H1 (cell line): ENCODE results near the gene PTPRD. TPM values are rescaled to one million over a fixed set of nuclear protein-coding genes. Genes with fewer than 3 reads are reported as not detected.

Experiments used
- CTCF ChIA-PET: fragments of 300-600 bp; sonication (Branson Sonifier 250); formaldehyde crosslinking; loops from one replicate; lab custom pipeline; 2021; ENCODE audit not compliant: partially characterized antibody; lab: Charles Lee
- POLR2A ChIA-PET: fragments of 300-600 bp; sonication (Branson Sonifier 250); formaldehyde crosslinking; loops from one replicate; lab custom pipeline; 2021; ENCODE audit warnings: inconsistent platforms; ENCODE audit not compliant: partially characterized antibody; lab: Charles Lee
- DNase-seq, 2 experiments: peaks; one replicate each; pipeline versions ENCODE4 v3.0.0 to v3.0.0-alpha.2; 2010 to 2022; ENCODE audit warnings: low spot score in 2 of 2, low read depth in 1 of 2, mixed read lengths in 1 of 2
- FAIRE-seq: peaks from 2 replicates; lab custom pipeline; 2011; peaks lifted over from hg19 to GRCh38; lab: Jason Lieb, UNC
- H2AFZ ChIP-seq: 2 replicates; pipeline ENCODE4 v1.8.1; 2012; ENCODE audit warnings: low read length, inconsistent platforms
- H2AK5ac ChIP-seq: 2 replicates; pipeline ENCODE4 v1.6.1; 2013; ENCODE audit warnings: low read depth, low read length
- H2BK120ac ChIP-seq: replicated peaks from 2 replicates; pipeline ENCODE3; 2013; ENCODE audit warnings: low read depth, low read length, inconsistent platforms
- H2BK12ac ChIP-seq: 2 replicates; pipeline ENCODE4 v1.6.1; 2013; ENCODE audit warnings: low read depth, low read length
- H2BK15ac ChIP-seq: 2 replicates; pipeline ENCODE4 v1.6.1; 2013; ENCODE audit warnings: low read length
- H2BK20ac ChIP-seq: 2 replicates; pipeline ENCODE4 v1.6.1; 2013; ENCODE audit warnings: low read length
- H2BK5ac ChIP-seq: 2 replicates; pipeline ENCODE4 v1.6.1; 2013; ENCODE audit warnings: low read depth, low read length
- H3K14ac ChIP-seq: 2 replicates; pipeline ENCODE4 v1.6.1; 2013; ENCODE audit warnings: inconsistent platforms; ENCODE audit not compliant: insufficient read length
- H3K18ac ChIP-seq: 2 replicates; pipeline ENCODE4 v1.6.1; 2013; ENCODE audit warnings: low read length; ENCODE audit errors: extremely low read depth
- H3K23ac ChIP-seq: 2 replicates; pipeline ENCODE4 v1.6.1; 2013; ENCODE audit warnings: inconsistent platforms; ENCODE audit not compliant: insufficient read length
- H3K23me2 ChIP-seq: 2 replicates; pipeline ENCODE4 v1.6.1; 2013; ENCODE audit warnings: low read depth, low read length
- H3K27ac ChIP-seq: 2 replicates; pipeline ENCODE4 v1.6.1; 2011; ENCODE audit warnings: low read depth, low read length, inconsistent platforms
- H3K27me3 ChIP-seq, 4 experiments: replicated peaks in 1 of 4; 1 replicate in 1 of 4; 2 replicates in 3 of 4; pipeline versions ENCODE4 v1.6.1 to v1.8.1; 2011 to 2013; ENCODE audit warnings: low read length in 3 of 4, mild to moderate bottlenecking in 3 of 4, inconsistent platforms in 2 of 4, mixed read lengths in 2 of 4, moderate library complexity in 1 of 4; ENCODE audit not compliant: control insufficient read depth in 3 of 4, insufficient read depth in 3 of 4; ENCODE audit errors: extremely low read depth in 1 of 4
- H3K36me3 ChIP-seq, 4 experiments: 2 replicates each; pipeline versions ENCODE4 v1.6.1 to v1.8.1; 2011 to 2013; ENCODE audit warnings: mild to moderate bottlenecking in 4 of 4, low read length in 3 of 4, moderate library complexity in 2 of 4, control low read depth in 1 of 4, inconsistent platforms in 1 of 4; ENCODE audit not compliant: insufficient read depth in 4 of 4, control insufficient read depth in 2 of 4
- H3K4ac ChIP-seq: replicated peaks from 2 replicates; pipeline ENCODE3; 2013; ENCODE audit warnings: low read length, low read depth, mixed read lengths, inconsistent platforms; ENCODE audit not compliant: insufficient read length
- H3K4me1 ChIP-seq, 4 experiments: replicated peaks in 1 of 4; 1 replicate in 1 of 4; 2 replicates in 3 of 4; pipeline versions ENCODE4 v1.6.1 to v1.8.1; 2011 to 2013; ENCODE audit warnings: low read length in 3 of 4, inconsistent platforms in 2 of 4, mixed read lengths in 1 of 4; ENCODE audit not compliant: insufficient read depth in 4 of 4, control insufficient read depth in 3 of 4
- H3K4me2 ChIP-seq, 2 experiments: 2 replicates each; pipeline versions ENCODE4 v1.6.1 to v1.8.1; 2011 to 2013; ENCODE audit warnings: low read depth in 2 of 2, low read length in 2 of 2, control low read depth in 1 of 2, inconsistent platforms in 1 of 2, mild to moderate bottlenecking in 1 of 2; ENCODE audit not compliant: insufficient read depth in 1 of 2
- H3K4me3 ChIP-seq, 4 experiments: fragments of 200-600, 300-600 bp in 1 of 4; sonication (generic), shearing (Covaris generic), sonication (Bioruptor Twin) in 1 of 4; 2 replicates each; pipeline versions ENCODE4 v1.5.1 to v1.8.1; 2011 to 2016; ENCODE audit warnings: low read length in 4 of 4, low read depth in 3 of 4, control low read depth in 2 of 4, inconsistent platforms in 2 of 4, mild to moderate bottlenecking in 2 of 4, mixed read lengths in 1 of 4, moderate library complexity in 1 of 4; ENCODE audit not compliant: insufficient read depth in 2 of 4; ENCODE audit errors: extremely low read depth in 1 of 4
- H3K56ac ChIP-seq: replicated peaks from 2 replicates; pipeline ENCODE3; 2013; ENCODE audit warnings: low read depth, mild to moderate bottlenecking, mixed read lengths, low read length, inconsistent platforms; ENCODE audit not compliant: insufficient read length
- H3K79me1 ChIP-seq: 2 replicates; pipeline ENCODE4 v1.6.1; 2013; ENCODE audit warnings: low read depth, low read length, control low read depth
- H3K79me2 ChIP-seq, 2 experiments: 2 replicates each; pipeline versions ENCODE4 v1.6.1 to v1.8.1; 2012 to 2013; ENCODE audit warnings: low read length in 2 of 2, mild to moderate bottlenecking in 2 of 2, inconsistent platforms in 1 of 2; ENCODE audit not compliant: insufficient read depth in 2 of 2, control insufficient read depth in 1 of 2
- H3K9ac ChIP-seq, 4 experiments: replicated peaks in 1 of 4; 1 replicate in 1 of 4; 2 replicates in 3 of 4; pipeline versions ENCODE4 v1.6.1 to v1.8.1; 2011 to 2013; ENCODE audit warnings: low read depth in 3 of 4, low read length in 3 of 4, control low read depth in 2 of 4, mild to moderate bottlenecking in 2 of 4, moderate library complexity in 2 of 4, inconsistent platforms in 1 of 4; ENCODE audit errors: extremely low read depth in 1 of 4
- H3K9me3 ChIP-seq, 2 experiments: 2 replicates each; pipeline versions ENCODE4 v1.6.1 to v1.8.1; 2012 to 2013; ENCODE audit warnings: mild to moderate bottlenecking in 2 of 2, moderate library complexity in 2 of 2, control low read depth in 1 of 2, inconsistent platforms in 1 of 2, low read depth in 1 of 2, low read length in 1 of 2, mixed read lengths in 1 of 2; ENCODE audit not compliant: insufficient read depth in 2 of 2
- H4K20me1 ChIP-seq, 2 experiments: replicated peaks in 1 of 2; 2 replicates each; pipeline versions ENCODE3 to v1.8.1; 2011 to 2013; ENCODE audit warnings: inconsistent platforms in 2 of 2, low read length in 2 of 2, mild to moderate bottlenecking in 1 of 2; ENCODE audit not compliant: insufficient read depth in 2 of 2, control insufficient read depth in 1 of 2
- H4K5ac ChIP-seq: 2 replicates; pipeline ENCODE4 v1.6.1; 2013; ENCODE audit warnings: low read length, low read depth, mixed read lengths, inconsistent platforms; ENCODE audit not compliant: insufficient read length
- H4K8ac ChIP-seq: 2 replicates; pipeline ENCODE4 v1.8.0; 2013; ENCODE audit warnings: mild to moderate bottlenecking, moderate library complexity, low read length, inconsistent platforms; ENCODE audit not compliant: insufficient read depth; ENCODE audit errors: extremely low read depth
- H4K91ac ChIP-seq: replicated peaks from 2 replicates; pipeline ENCODE3; 2013; ENCODE audit warnings: low read length, mixed read lengths, inconsistent platforms; ENCODE audit not compliant: insufficient read length
- CTBP2 ChIP-seq: IDR thresholded peaks from 2 replicates; pipeline ENCODE4 v1.7.0; 2011; ENCODE audit warnings: borderline replicate concordance, mild to moderate bottlenecking, moderate library complexity, mixed read lengths, low read length; ENCODE audit not compliant: insufficient read depth, insufficient read length
- FOSL1 ChIP-seq: IDR thresholded peaks from 2 replicates; pipeline ENCODE4 v1.6.1; 2011; ENCODE audit warnings: mild to moderate bottlenecking, low read depth, low read length, moderate library complexity; ENCODE audit not compliant: insufficient read depth
- KDM4A ChIP-seq: IDR thresholded peaks from one replicate; pipeline ENCODE4 v1.7.1; 2012; ENCODE audit warnings: low read depth, mild to moderate bottlenecking, moderate library complexity, low read length, inconsistent platforms; ENCODE audit not compliant: severe bottlenecking
- WGBS, 2 experiments: shearing (Covaris generic) in 1 of 2; methylation state at CpG; one replicate each; pipeline versions ENCODE4 v1.1.6 to v1.1.7; 2013 to 2015; ENCODE audit warnings: low lambda C conversion rate in 2 of 2, mixed read lengths in 2 of 2, inconsistent platforms in 1 of 2, low coverage in 1 of 2, missing lambda C conversion rate in 1 of 2; ENCODE audit not compliant: insufficient replicate concordance in 2 of 2, insufficient coverage in 1 of 2, insufficient read length in 1 of 2; ENCODE audit errors: extremely low coverage in 1 of 2, missing lambda C conversion rate in 1 of 2; 5-methylcytosine and 5-hydroxymethylcytosine counted together
- polyA plus RNA-seq, 7 experiments: library from polyadenylated mRNA; depleted of rRNA in 3 of 7; stranded (reverse) in 5 of 7; unstranded in 2 of 7; fragments of >200 nt in 5 of 7; fragments of 200-250 nt in 2 of 7; gene quantifications; 1 replicate in 5 of 7; 2 replicates in 1 of 7; 4 replicates in 1 of 7; pipeline versions ENCODE4 v1.2.1 to v1.2.3, GENCODE V29; 2011 to 2013; ENCODE audit warnings: missing spikeins in 2 of 7, mixed read lengths in 2 of 7
- total RNA-seq: library from RNA; stranded (reverse); fragmentation: NEBNext Ultra II Directional; extraction: Animal tissue kit (Norgen Biotek cat#: 25700); gene quantifications from 2 replicates; pipeline ENCODE4 v1.2.1, GENCODE V29; 2021

The PTPRD gene
- total and polyA plus RNA-seq, 2 of the 8 experiments (the other 6 are each of a cell fraction or from before 2014, with no cell fraction given): 17.2 to 77.0 TPM

DNA sequence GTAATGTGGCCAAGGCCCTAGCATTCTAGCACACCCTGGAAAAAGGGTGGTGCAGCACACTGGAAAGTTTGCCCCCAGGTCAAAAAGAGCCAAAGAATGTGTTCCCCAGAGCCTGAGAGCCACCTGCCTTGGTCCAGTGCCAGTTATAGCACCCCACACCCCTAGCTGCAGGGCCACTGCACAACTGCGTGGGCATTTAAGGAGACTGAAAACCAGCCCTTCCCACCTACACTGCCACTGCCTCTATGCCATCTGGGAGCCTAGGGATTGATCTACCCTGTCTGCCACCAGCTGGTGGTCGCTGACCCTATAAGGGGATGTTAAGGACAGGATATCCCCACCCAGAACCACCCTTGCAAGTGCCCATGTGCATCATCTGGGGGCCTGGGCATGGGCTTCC is 38.2 kb upstream of the PTPRD start:
- H2BK120ac ChIP-seq: no peak overlapping the region
- 91% methylated on average over 2 of the region's 2 CpGs; no CpG with 5 or more reads in 1 of the 2 experiments for WGBS, 2 experiments
- no peak overlapping the region for H3K14ac ChIP-seq
- H3K23me2 ChIP-seq: no peaks in the 10 kb centered on the region
- no peak overlapping the region for H2AK5ac ChIP-seq
- no peak overlapping the region for H2BK12ac ChIP-seq
- FAIRE-seq (no peak), DNase-seq (no peak)
- H4K20me1 ChIP-seq: no peaks in the 10 kb centered on the region
- 0 out of 4 replicates have a peak, but pooled peaks cover 0 to 3% of the 10 kb centered on the region in 2 experiments for H3K9me3 ChIP-seq
- no peaks in the 10 kb centered on the region for H3K79me1 ChIP-seq
- no peak overlapping the region for H3K4me2 ChIP-seq
- H3K9ac ChIP-seq: no peak overlapping the region
- no peak overlapping the region for H3K18ac ChIP-seq
- no peak overlapping the region for H2BK15ac ChIP-seq
- no peaks in the 10 kb centered on the region for H3K36me3 ChIP-seq
- ChIA-PET POLR2A (no interaction called here), CTCF (no interaction called here)
- no peak overlapping the region for H3K27ac ChIP-seq
- H3K4me3 ChIP-seq: no peak overlapping the region
- H4K5ac ChIP-seq: no peak overlapping the region
- no peak overlapping the region for H4K91ac ChIP-seq
- no peak overlapping the region for H2BK5ac ChIP-seq
- no peak overlapping the region for H2BK20ac ChIP-seq
- no peaks in the 10 kb centered on the region for H3K27me3 ChIP-seq
- no peak overlapping the region for H3K23ac ChIP-seq
- no peak overlapping the region for H3K4ac ChIP-seq
- no peak overlapping the region for H2AFZ ChIP-seq
- H4K8ac ChIP-seq: no peak overlapping the region
- H3K79me2 ChIP-seq: no peaks in the 10 kb centered on the region
- no peaks in the 10 kb centered on the region for H3K4me1 ChIP-seq
- no peak overlapping the region for H3K56ac ChIP-seq
- TF ChIP-seq KDM4A (no peak), CTBP2 (no peak), FOSL1 (no peak)
